HCT116 (cell line): ENCODE results near the gene PXMP2. TPM values are rescaled to one million over a fixed set of nuclear protein-coding genes. Genes with fewer than 3 reads are reported as not detected.

Source experiments
- ATAC-seq: fragments of 200-7000 bp; cut with Tn5 transposase; 2 replicates; pipeline ENCODE4 v1.9.1; 2020; ENCODE audit warnings: mild to moderate bottlenecking, moderate library complexity
- BruUV-seq: library from RNA; stranded (reverse); fragments of 400-500 nt; replicated peaks from 2 replicates; lab custom pipeline; 2021; lab: Mats Ljungman, UMichigan
- CTCF ChIA-PET: fragments of 300-600 bp; sonication (Branson Sonifier 250); formaldehyde crosslinking; loops from one replicate; lab custom pipeline; 2021; ENCODE audit warnings: antibody characterized with exemption; lab: Charles Lee
- POLR2A ChIA-PET: fragments of 300-600, 350-600 bp; sonication (Branson Sonifier 250); formaldehyde crosslinking; loops from one replicate; lab custom pipeline; 2021; ENCODE audit warnings: antibody characterized with exemption; lab: Charles Lee
- RAD21 ChIA-PET, 2 experiments: fragments of 300-600 bp; sonication (Branson Sonifier 250); formaldehyde crosslinking; loops; one replicate each; lab custom pipeline; 2023; ENCODE audit warnings: low total read pairs in 2 of 2; ENCODE audit not compliant: uncharacterized antibody in 2 of 2, unreplicated experiment in 2 of 2, low non-redundant PET in 1 of 2; lab: Charles Lee
- DNase-seq: peaks from one replicate; pipeline ENCODE4 v3.0.0-alpha.2; 2010; ENCODE audit warnings: low read depth, low spot score
- H2AFZ ChIP-seq: fragments of 200-600 bp; shearing (Covaris generic), sonication (generic); 2 replicates; pipeline ENCODE4 v1.6.1; 2017; ENCODE audit warnings: low read depth, mixed run types, mixed read lengths, antibody characterized with exemption, low read length; ENCODE audit not compliant: poor library complexity, severe bottlenecking
- H3K27ac ChIP-seq: 2 replicates; pipeline ENCODE4 v1.5.1; 2012; ENCODE audit warnings: low read depth, low read length
- H3K27me3 ChIP-seq: fragments of 200-600 bp; sonication (generic); 2 replicates; pipeline ENCODE4 v1.6.1; 2016; ENCODE audit warnings: mixed run types, low read length, mixed read lengths; ENCODE audit not compliant: insufficient read depth
- H3K36me3 ChIP-seq, 2 experiments: fragments of 200-500 bp in 1 of 2; fragments of 200-600 bp in 1 of 2; sonication (Bioruptor generic) in 1 of 2; sonication (generic) in 1 of 2; 2 replicates each; pipeline versions ENCODE4 v1.5.1 to v1.6.1; 2014 to 2016; ENCODE audit warnings: low read length in 2 of 2, inconsistent platforms in 1 of 2, mixed read lengths in 1 of 2, mixed run types in 1 of 2; ENCODE audit not compliant: insufficient read depth in 2 of 2, control insufficient read depth in 1 of 2
- H3K4me1 ChIP-seq, 2 experiments: fragments of 200-600 bp in 1 of 2; sonication (generic) in 1 of 2; 2 replicates each; pipeline versions ENCODE4 v1.5.1 to v1.6.1; 2012 to 2017; ENCODE audit warnings: low read length in 2 of 2, inconsistent platforms in 1 of 2, mild to moderate bottlenecking in 1 of 2, mixed read lengths in 1 of 2, mixed run types in 1 of 2, moderate library complexity in 1 of 2; ENCODE audit not compliant: insufficient read depth in 2 of 2, control insufficient read depth in 1 of 2
- H3K4me2 ChIP-seq: fragments of 200-600 bp; sonication (generic); 2 replicates; pipeline ENCODE4 v1.6.1; 2017; ENCODE audit warnings: mixed run types, low read length, mixed read lengths
- H3K4me3 ChIP-seq, 2 experiments: fragments of 200-600 bp in 1 of 2; sonication (generic) in 1 of 2; replicated peaks in 1 of 2; 2 replicates each; pipeline ENCODE4 v1.5.1; 2011 to 2016; ENCODE audit warnings: low read length in 2 of 2, control low read depth in 1 of 2, low read depth in 1 of 2, mild to moderate bottlenecking in 1 of 2, mixed read lengths in 1 of 2, mixed run types in 1 of 2
- H3K79me2 ChIP-seq: fragments of 200-600 bp; sonication (generic); 2 replicates; pipeline ENCODE4 v1.6.1; 2017; ENCODE audit warnings: mild to moderate bottlenecking, mixed run types, low read length, moderate library complexity, mixed read lengths; ENCODE audit not compliant: insufficient read depth
- H3K9ac ChIP-seq: fragments of 200-600 bp; sonication (generic); 2 replicates; pipeline ENCODE4 v1.6.1; 2016; ENCODE audit warnings: low read length, mixed read lengths
- H3K9me2 ChIP-seq: fragments of 200-600 bp; sonication (generic), shearing (Covaris generic); 2 replicates; pipeline ENCODE4 v1.6.1; 2017; ENCODE audit warnings: mixed run types, mild to moderate bottlenecking, moderate library complexity; ENCODE audit not compliant: insufficient read depth
- H3K9me3 ChIP-seq, 2 experiments: fragments of 200-500 bp in 1 of 2; fragments of 200-600 bp in 1 of 2; sonication (Bioruptor generic) in 1 of 2; sonication (generic) in 1 of 2; 2 replicates each; pipeline ENCODE4 v1.6.1; 2014 to 2017; ENCODE audit warnings: low read length in 2 of 2, mixed read lengths in 2 of 2, inconsistent platforms in 1 of 2, low read depth in 1 of 2, mild to moderate bottlenecking in 1 of 2, mixed run types in 1 of 2, moderate library complexity in 1 of 2; ENCODE audit not compliant: control insufficient read depth in 1 of 2, insufficient read depth in 1 of 2
- H4K20me1 ChIP-seq: fragments of 200-600 bp; sonication (generic), shearing (Covaris generic); 2 replicates; pipeline ENCODE4 v1.6.1; 2017; ENCODE audit warnings: mixed run types, mild to moderate bottlenecking, moderate library complexity; ENCODE audit not compliant: insufficient read depth
- CBX3 ChIP-seq: IDR thresholded peaks from 2 replicates; pipeline ENCODE4 v1.6.1; 2012; ENCODE audit warnings: low read depth
- CEBPB ChIP-seq: IDR thresholded peaks from 2 replicates; pipeline ENCODE4 v1.6.1; 2012; ENCODE audit warnings: low read depth
- CTCF ChIP-seq, 3 experiments: fragments of 200-600 bp in 1 of 3; sonication (generic) in 1 of 3; IDR thresholded peaks in 2 of 3; conservative IDR thresholded peaks in 1 of 3; 2 replicates each; pipeline ENCODE4 v1.5.1; 2012 to 2017; ENCODE audit warnings: low read depth in 2 of 3, low read length in 2 of 3, antibody characterized with exemption in 1 of 3, borderline replicate concordance in 1 of 3, control low read depth in 1 of 3, mild to moderate bottlenecking in 1 of 3, mixed read lengths in 1 of 3, mixed run types in 1 of 3, moderate library complexity in 1 of 3; ENCODE audit not compliant: insufficient read depth in 1 of 3
- EGR1 ChIP-seq: IDR thresholded peaks from 2 replicates; pipeline ENCODE4 v1.6.1; 2012; ENCODE audit warnings: low read depth
- EZH2 ChIP-seq: fragments of 200-600 bp; sonication (generic); IDR thresholded peaks from 2 replicates; pipeline ENCODE4 v1.6.1; 2017; ENCODE audit warnings: antibody characterized with exemption, mixed run types
- EZH2phosphoT487 ChIP-seq: fragments of 200-600 bp; IDR thresholded peaks from 2 replicates; pipeline ENCODE4 v1.6.1; 2018; ENCODE audit warnings: antibody characterized with exemption, borderline replicate concordance
- FOSL1 ChIP-seq: IDR thresholded peaks from 2 replicates; pipeline ENCODE4 v1.6.1; 2012; ENCODE audit warnings: low read depth
- JUND ChIP-seq: IDR thresholded peaks from 2 replicates; pipeline ENCODE4 v1.6.1; 2012
- MAX ChIP-seq: IDR thresholded peaks from 2 replicates; pipeline ENCODE4 v1.6.1; 2012
- POLR2A ChIP-seq: IDR thresholded peaks from 2 replicates; pipeline ENCODE4 v1.7.0; 2011; ENCODE audit warnings: borderline replicate concordance; ENCODE audit not compliant: insufficient read depth, insufficient read length; ENCODE audit errors: extremely low read depth
- POLR2AphosphoS5 ChIP-seq: IDR thresholded peaks from 2 replicates; pipeline ENCODE4 v1.6.1; 2011; ENCODE audit warnings: mild to moderate bottlenecking, low read depth, low read length, moderate library complexity
- SIN3A ChIP-seq: IDR thresholded peaks from 2 replicates; pipeline ENCODE4 v1.6.1; 2012; ENCODE audit warnings: low read depth
- SRF ChIP-seq: IDR thresholded peaks from 2 replicates; pipeline ENCODE4 v1.6.1; 2012; ENCODE audit warnings: low read depth
- YY1 ChIP-seq: IDR thresholded peaks from 2 replicates; pipeline ENCODE4 v1.6.1; 2011; ENCODE audit warnings: low read length, low read depth, moderate library complexity, mild to moderate bottlenecking; ENCODE audit not compliant: insufficient replicate concordance; ENCODE audit errors: extremely low read depth
- ZBTB33 ChIP-seq: IDR thresholded peaks from 2 replicates; pipeline ENCODE4 v1.6.1; 2011; ENCODE audit warnings: mild to moderate bottlenecking, low read length, moderate library complexity; ENCODE audit not compliant: insufficient replicate concordance; ENCODE audit errors: extremely low read depth
- ZFX ChIP-seq: fragments of 450-650 bp; IDR thresholded peaks from 2 replicates; pipeline ENCODE4 v1.6.1; 2017
- ZNF274 ChIP-seq: fragments of 200-500 bp; sonication (Bioruptor generic); IDR thresholded peaks from 2 replicates; pipeline ENCODE4 v1.6.1; 2014; ENCODE audit warnings: mild to moderate bottlenecking, low read depth, low read length, inconsistent platforms
- intact Hi-C: fragments of 100-400 bp; cut with micrococcal nuclease; formaldehyde crosslinking; loops from 2 replicates; pipeline ENCODE4 v1.10.0; 2022
- total RNA-seq: library from RNA; stranded (reverse); gene quantifications from one replicate; pipeline ENCODE4 v1.2.1, GENCODE V29; 2021; ENCODE audit not compliant: unreplicated experiment

The PXMP2 gene
- total RNA-seq, 1 experiment from 2014 or later = 30.9 TPM

GRCh38 chr12:132673288-132674179 lies 13.9 kb upstream of the PXMP2 start (continued):
- TF ChIP-seq ZBTB33 (no peak), ZNF274 (no peak), EGR1 (no peak), CBX3 (no peak), JUND (no peak), FOSL1 (no peak), EZH2 (no peak), CEBPB (no peak), SRF (no peak)

GRCh38 chr12:132674561-132674960 lies 12.8 kb upstream of the PXMP2 start:
- H4K20me1 ChIP-seq = no peaks in the 10 kb centered on the region
- H2AFZ ChIP-seq = no peak overlapping the region
- H3K9me2 ChIP-seq = no peaks in the 10 kb centered on the region
- DNase-seq (no peak), ATAC-seq (no peak)
- H3K27ac ChIP-seq = no peak overlapping the region
- TF ChIP-seq CBX3 = no peak
- TF ChIP-seq POLR2A = no peak
- no peak for TF ChIP-seq ZFX
- no peak for TF ChIP-seq EZH2phosphoT487
- no peak for TF ChIP-seq POLR2AphosphoS5
- TF ChIP-seq YY1 = no peak
- no peak for TF ChIP-seq FOSL1
- TF ChIP-seq MAX = no peak
- TF ChIP-seq ZBTB33 = no peak
- no peak for TF ChIP-seq SIN3A
- no peak for TF ChIP-seq EGR1
- TF ChIP-seq CTCF (IDR thresholded peaks at IDR 0.05 in 2 of 3, conservative IDR thresholded peaks at IDR 0.05 in 1 of 3; ENCODE audit: borderline replicate concordance in 1 of 3, insufficient read depth in 1 of 3, low read depth in 2 of 3, low read length in 2 of 3) = no peak
- BruUV-seq = no TSS peak
- H3K36me3 ChIP-seq = peaks cover 52 to 63% of the 10 kb centered on the region in 2 experiments
- CTCF ChIA-PET = no interaction called here
- peaks cover 41% of the 10 kb centered on the region for H3K79me2 ChIP-seq
- H3K27me3 ChIP-seq = no peaks in the 10 kb centered on the region
- RAD21 ChIA-PET = no interaction called here
- H3K4me3 ChIP-seq = no peak overlapping the region
- intact Hi-C loops = no loop called here
- no peak overlapping the region for H3K9ac ChIP-seq
- H3K4me1 ChIP-seq = no peaks in the 10 kb centered on the region
- H3K4me2 ChIP-seq = no peak overlapping the region
- POLR2A ChIA-PET = no interaction called here
- no peaks in the 10 kb centered on the region for H3K9me3 ChIP-seq
